DMS 273 (cell line): Measurements from ENCODE around the gene GRK4.

ENCODE experiments used
- DNase-seq: peaks from one replicate; lab custom pipeline; 2025; ENCODE audit not compliant: unreplicated experiment; lab: John Stamatoyannopoulos, UW

The GRK4 gene

GRCh38 chr4:3010998-3011397, 47.6 kb downstream of the GRK4 start:
- no peak for DNase-seq

GRCh38 chr4:3011456-3012220, 48.3 kb downstream of the GRK4 start:
- no peak for DNase-seq

- DNase-seq: no peak
Observed at GRCh38 chr4:3013323-3013722, 50.0 kb downstream of the GRK4 start.

- no peak for DNase-seq
Observed at GRCh38 chr4:3013839-3014350, 50.5 kb downstream of the GRK4 start.

GRCh38 chr4:3016961-3017360, 53.6 kb downstream of the GRK4 start:
- no peak for DNase-seq

GRCh38 chr4:3017504-3017903, 54.1 kb downstream of the GRK4 start:
- DNase-seq: peak; percentile 33

- no peak for DNase-seq
Observed at GRCh38 chr4:3019145-3019846, 55.9 kb downstream of the GRK4 start.

- DNase-seq: no peak
Observed at GRCh38 chr4:3021127-3021526, 57.8 kb downstream of the GRK4 start.

GRCh38 chr4:3021627-3022026, 58.3 kb downstream of the GRK4 start:
- DNase-seq: no peak

GRCh38 chr4:3022112-3022511, 58.7 kb downstream of the GRK4 start:
- no peak for DNase-seq

GRCh38 chr4:3022651-3023050, 59.3 kb downstream of the GRK4 start:
- no peak for DNase-seq

- DNase-seq: no peak
Observed at GRCh38 chr4:3025881-3026280, 62.5 kb downstream of the GRK4 start.

GRCh38 chr4:3026540-3026939, 63.2 kb downstream of the GRK4 start:
- DNase-seq: no peak

GRCh38 chr4:3029464-3029863, 66.1 kb downstream of the GRK4 start:
- DNase-seq: no peak

GRCh38 chr4:3030566-3031356, 67.4 kb downstream of the GRK4 start:
- no peak for DNase-seq

GRCh38 chr4:3031357-3032082, 68.1 kb downstream of the GRK4 start:
- no peak for DNase-seq

GRCh38 chr4:3034231-3034630, 70.9 kb downstream of the GRK4 start:
- DNase-seq: peak; percentile 43

GRCh38 chr4:3035249-3035648, 71.9 kb downstream of the GRK4 start:
- DNase-seq: no peak

GRCh38 chr4:3035674-3036073, 72.3 kb downstream of the GRK4 start:
- no peak for DNase-seq

- no peak for DNase-seq
Observed at GRCh38 chr4:3036131-3036952, 73.0 kb downstream of the GRK4 start.
